DMS153 treated with DMSO at 0.1 percent for 48 hours (cell line): ENCODE measurements around the gene UMAD1.
"Not testable (repeated sequence)": the region's sequence is repeated elsewhere in the genome, so short reads cannot be mapped to it uniquely, and the experiment has no call there.

Experiments used
- DNase-seq: peaks from one replicate; lab custom pipeline; 2025; ENCODE audit not compliant: unreplicated experiment; lab: John Stamatoyannopoulos, UW

The UMAD1 gene

DNA sequence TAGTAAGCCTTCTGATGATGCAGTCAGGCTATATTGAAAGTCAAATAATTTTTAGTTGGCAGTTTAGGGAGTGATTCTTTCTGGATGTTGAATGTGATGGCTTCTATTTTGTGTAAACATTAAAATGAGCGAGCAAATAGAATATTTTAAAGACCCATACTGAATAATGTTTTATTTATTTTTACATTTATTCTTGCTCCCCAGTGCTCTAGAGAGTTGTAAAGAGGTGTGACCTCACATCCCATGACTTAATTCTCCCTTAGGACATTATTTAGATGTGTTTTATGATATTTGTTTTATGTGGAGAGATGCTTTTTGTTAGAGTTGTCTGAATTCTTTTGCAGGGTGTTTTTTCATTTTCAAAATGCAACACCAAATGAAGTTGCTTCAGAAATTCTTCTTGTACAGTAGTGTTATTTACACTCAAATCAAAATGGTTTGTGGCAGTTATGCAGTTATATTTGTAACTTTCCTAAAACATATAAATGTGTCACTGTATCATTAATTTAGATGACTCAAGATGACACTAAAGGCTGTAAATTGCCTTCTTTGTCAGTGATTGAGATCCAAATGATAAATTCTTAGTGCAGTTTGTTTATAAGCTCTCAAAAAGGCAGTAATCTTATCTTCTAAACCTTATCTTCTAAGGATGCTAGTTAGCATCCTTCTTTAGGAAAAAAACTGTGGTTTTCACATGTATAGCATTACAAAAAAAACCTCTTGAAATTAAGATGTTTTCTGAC, 12.4 kb downstream of the UMAD1 start:
- no peak for DNase-seq

DNA sequence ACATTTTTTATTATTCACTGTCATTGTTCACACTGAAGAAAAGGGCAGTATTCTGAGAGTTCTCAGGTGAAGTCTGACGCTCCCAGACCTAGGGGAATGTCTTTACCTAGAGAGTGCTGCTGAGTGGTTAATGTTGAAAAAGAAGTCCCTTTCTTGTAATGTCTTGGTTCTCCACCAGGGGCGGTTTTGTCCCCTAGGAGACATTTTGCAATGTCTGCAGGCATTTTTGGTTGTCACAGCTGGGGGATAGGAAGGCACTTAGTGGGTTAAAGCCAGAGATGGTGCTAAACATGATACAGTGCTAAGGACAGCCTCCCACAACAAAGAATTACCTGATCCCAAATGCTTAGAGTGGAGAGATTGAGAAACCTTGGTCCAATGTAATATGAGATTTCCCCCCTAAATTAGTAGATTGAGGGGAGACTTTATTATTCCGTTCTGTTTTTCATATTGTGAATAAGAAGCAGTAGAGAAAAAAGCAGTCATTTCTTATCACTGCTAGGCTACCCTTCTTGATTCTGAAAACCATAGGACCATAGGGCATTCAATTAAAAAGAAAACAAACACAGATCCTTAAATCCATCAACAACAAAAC, 13.1 kb downstream of the UMAD1 start:
- no peak for DNase-seq

DNA sequence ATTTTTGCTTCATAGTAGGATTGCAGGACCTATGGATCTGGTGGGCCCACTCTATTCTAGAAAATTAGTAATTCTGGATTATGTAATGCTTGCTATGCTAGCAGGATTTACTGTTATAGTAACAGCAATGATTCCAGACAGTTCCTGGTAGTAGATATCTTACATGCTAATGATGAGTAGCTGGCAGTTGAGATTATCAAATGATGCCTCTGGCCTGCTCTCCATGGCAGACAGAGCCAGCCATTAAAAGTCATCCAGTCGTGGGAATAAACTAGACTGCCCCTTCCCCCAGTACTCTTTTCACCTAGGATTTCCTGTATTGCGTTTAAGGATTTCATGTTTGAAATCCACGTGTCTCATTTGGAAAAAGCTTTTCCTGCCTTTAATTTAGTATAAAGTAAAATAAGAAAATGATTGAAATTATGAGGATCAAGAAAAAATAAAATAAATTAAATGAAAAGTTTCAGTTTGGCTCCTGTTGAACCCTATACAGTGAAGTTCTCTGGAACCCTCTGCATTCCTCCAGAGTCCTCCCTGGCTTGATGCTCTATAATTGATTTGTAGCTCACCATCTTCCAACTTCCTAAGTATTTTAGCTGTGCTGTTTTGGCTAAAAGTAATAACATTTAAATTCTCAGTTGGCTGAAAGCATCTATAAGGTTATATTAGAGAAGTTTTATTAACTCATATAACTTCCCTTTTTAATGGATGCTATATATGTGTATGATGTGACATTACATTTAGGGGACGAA, 14.6 kb downstream of the UMAD1 start:
- DNase-seq = no peak

DNA sequence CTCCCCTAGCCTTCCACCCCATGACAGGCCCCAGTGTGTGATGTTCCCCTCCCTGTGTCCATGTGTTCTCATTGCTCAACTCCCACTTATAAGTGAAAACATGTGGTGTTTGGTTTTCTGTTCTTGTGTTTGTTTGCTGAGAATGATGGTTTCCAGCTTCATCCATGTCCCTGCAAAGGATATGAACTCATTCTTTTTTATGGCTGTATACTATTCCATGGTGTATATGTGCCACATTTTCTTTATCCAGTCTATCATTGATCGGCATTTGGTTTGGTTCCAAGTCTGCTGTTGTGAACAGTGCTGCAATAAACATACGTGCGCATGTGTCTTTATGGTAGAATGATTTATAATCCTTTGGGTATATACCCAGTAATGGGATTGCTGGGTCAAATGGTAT, 15.9 kb downstream of the UMAD1 start:
- DNase-seq = not testable (repeated sequence)

DNA sequence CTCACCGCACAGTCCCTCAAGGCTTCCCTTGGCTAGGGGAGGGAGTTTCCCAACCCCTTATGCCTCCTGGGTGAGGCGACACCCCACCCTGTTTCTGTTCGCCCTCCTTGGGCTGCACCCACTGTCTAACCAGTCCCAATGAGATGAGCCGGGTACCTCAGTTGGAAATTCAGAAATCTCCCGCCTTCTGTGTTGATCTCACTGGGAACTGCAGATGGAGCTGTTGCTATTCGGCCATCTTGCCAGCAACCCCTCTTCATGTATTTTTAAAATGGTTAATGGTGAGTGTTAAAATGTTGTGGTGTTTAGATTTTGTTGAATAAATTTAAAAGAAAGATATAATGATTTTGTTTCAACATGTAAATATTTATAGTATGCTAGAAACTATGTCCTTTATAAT, 22.0 kb downstream of the UMAD1 start:
- DNase-seq = peak; percentile 85

DNA sequence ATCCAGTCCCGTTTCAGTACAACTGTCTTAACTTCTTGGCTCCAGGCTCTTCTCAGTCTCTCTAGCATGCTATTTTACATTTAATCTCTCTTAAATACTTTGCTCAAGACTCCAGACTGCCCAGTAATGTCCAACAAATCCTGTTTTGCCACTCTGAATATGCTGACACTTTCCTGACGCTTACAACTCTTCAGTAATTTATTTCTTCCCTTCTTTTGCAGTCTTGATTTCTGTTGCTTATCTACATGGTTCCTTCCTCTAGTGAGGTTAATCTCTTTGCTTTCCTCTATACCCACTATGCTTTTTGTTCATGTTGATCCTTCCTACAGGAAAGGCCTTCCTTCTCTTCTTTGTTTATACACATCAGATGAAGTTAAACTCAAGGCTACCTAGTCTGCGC, 23.7 kb downstream of the UMAD1 start:
- DNase-seq = no peak

DNA sequence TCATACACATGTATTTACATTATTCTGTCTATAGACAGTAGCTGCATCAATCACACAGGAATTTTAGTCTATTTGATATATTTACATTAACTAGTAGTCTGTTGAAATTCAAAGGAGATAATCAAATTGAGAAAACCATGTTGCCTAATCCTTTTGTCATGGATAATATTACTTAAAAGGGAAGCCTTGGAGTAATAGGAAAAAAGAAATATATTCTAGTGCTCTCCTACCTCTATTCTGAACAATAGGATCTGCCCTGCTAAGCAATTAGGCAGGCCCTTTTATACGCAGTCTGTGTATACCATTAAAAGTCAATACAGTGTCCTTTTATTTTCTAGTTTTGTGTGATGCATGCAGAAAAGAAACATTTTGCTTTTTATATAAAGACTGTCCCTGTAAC, 24.5 kb downstream of the UMAD1 start:
- DNase-seq = no peak

DNA sequence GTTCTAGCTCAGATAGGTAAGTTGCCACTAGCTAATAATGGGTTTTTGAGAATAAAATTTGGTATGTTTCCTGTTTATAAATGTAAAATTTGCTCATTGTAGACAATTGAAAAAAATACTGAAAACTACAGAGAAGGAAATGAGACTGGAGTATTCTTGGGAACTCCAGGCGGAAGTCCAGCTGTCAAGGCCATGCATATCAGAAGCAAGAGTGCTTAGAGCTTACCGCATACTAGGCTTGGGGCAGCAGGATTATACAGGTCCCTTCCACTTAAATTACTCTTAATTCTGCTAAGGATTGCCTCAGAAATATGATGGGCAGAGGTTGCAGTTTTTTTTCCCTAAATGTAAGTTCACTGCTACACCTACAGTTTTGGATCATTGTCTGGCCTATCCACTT, 26.6 kb downstream of the UMAD1 start:
- no peak for DNase-seq

DNA sequence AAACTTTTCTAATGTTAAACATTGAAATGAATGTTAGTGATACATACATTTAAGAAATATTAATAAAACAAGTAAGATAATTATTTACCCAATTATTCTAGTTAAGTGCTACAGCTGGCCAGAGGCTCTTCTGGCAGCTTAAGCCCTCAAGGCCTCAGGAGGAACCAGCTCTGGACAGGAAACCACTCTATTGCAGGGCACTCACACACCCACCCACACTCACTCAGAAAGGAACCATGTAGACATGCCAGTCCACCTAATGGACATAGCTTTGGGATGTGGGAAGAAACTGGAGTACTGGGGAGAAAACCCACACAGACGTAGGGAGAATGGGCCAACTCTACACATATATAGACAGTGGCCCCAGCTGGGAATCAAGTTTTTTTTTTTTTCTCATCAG, 28.2 kb downstream of the UMAD1 start:
- DNase-seq = no peak

DNA sequence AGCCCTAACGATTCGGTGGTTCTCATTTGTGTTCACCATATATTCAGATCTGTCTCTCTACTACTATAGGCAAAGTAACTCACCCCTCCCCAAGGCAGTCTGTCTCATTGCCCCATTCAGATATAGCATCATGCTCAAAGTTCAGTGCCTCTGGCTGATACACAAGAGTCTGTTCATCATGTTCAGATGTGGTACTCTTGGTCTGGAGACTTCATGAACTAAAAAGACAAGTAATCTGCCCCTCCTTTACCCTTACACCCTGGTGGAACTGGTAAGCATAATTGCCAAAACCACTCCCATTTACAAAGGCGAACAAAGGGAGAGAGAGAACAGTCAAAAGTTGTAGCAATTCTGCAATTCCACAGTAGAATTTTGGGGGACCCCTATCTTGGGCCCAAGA, 29.9 kb downstream of the UMAD1 start:
- no peak for DNase-seq

DNA sequence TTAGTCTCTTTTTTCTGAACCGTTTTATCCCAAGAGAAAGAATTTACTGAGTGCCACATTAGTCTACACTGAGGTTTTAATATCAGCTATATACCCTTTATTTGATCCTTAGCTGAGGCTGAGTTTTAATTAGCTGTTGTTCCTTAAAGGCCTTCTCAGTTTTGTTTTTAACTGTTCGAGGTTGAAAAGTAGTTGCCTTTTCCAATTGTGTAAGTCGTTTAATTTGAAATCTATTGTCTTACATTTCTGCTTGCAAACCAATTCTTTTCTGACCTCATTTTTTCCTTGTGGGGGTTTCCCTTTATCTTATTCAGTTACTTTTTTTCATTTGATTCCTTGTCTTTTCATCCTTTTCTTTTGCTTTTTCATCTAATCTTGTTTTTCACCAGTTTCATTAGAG, 30.8 kb downstream of the UMAD1 start:
- no peak for DNase-seq

DNA sequence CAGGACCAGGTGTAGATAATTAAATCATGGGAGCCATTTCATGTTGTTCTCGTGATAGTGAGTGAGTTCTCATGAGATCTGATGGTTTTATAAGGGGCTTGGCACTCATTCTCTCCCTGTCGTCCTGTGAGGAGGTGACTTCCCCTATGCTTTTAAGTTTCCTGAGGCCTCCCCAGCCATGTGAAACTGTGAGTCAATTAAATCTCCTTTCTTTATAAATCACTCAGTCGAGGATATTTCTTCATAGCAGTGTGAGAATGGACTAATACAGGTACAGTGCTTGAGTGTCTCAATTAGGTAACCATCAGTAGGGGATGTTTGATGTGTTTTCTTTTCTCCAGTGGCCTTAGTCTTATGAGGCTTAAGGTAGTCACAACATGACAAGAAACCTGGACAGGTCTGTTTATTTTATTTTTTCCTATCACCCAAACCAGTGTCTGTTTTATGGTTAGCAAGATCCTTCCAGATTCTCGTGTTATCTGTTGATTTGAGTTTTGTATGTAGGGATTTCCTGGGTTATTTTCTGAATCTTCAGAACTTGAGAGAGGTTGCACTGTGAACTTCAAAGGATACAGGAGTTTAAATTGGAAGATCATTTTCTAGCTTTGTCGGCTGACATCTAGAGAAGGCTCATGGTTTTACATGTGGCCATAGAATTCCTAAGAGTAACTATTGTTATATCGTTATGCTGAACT, 32.1 kb downstream of the UMAD1 start:
- no peak for DNase-seq

DNA sequence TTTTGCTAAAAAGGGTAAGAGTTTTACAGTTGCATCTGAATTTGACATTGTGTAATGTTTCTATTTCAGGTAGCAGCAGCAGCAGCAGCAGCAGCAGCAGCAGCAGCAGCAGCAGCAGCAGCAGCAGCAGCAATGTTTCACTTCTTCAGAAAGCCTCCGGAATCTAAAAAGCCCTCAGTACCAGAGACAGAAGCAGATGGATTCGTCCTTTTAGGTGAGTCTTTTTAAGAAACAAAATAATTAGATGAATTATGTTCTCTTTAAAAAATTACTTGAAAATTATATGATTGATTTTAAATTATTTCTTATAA, 32.6 kb downstream of the UMAD1 start:
- DNase-seq = no peak

DNA sequence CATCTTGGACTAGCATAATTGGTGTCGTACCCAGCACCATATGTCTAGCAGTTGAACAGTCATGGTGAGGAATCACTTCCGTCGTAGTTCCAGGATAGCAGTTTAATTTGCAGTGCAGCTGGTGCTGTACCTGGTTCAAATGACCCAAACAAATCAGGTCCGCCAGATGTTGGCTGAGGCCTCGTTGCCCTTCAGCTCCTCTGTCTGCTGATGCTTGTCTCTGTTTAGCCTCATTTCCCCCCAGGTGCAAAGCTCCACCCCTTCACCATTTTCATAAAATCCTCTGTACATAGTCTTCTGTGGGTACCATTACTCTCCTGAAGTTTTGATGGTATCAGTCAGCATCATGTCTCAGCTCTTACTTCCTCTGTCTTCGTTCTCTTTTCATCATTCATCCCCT, 35.1 kb downstream of the UMAD1 start:
- DNase-seq = no peak

DNA sequence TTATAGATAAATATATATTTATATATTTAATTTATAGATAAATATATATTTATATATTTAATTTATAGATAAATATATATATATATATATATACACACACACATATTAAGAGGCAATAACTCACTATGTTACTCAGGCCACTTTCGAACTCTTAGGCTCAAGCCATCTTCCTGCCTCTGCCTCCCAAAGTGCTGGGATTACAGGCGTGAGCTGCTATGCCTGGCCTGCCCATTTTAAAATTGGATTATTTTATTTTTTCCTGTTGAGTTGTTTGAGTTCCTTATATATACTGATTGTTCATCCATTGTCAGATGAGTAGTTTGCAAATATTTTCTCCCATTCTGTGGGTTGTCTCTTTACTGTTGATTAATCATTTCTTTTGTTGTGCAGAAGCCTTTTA, 39.1 kb downstream of the UMAD1 start:
- DNase-seq = not testable (repeated sequence)

DNA sequence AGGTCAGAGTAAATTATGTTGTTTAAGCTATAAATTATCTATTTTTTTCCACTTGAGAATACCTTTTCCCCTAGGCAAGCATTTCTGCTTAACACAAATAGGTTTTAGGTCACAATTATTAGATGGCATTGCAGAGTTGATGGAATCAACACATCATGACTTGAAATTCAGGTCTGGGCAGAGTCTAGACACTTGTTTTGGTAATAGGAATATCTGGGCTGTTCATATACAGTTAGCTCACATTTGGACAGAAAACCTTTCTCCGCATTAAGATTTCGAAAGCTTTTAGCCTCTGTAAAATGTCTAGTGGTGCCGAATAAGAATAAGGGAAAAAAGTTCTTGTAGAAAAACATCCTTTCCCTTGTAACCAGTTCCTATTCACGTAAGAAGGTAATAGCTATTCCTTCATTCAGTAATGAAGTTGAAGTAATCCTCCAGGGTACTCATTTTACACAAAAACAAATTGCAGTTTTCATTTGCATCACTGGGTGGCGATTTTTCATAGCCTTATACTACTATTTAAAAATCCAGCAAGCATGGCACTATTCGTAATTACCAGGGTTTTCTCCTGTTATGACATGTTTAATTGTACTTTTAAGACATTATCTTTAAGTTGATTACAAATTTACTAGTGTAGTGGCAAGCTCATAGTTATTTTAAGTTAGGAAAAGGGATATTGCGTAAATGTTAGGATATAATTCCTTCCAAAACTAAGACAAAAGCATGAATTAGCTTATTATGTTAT, 40.8 kb downstream of the UMAD1 start:
- peak; percentile 97 for DNase-seq

DNA sequence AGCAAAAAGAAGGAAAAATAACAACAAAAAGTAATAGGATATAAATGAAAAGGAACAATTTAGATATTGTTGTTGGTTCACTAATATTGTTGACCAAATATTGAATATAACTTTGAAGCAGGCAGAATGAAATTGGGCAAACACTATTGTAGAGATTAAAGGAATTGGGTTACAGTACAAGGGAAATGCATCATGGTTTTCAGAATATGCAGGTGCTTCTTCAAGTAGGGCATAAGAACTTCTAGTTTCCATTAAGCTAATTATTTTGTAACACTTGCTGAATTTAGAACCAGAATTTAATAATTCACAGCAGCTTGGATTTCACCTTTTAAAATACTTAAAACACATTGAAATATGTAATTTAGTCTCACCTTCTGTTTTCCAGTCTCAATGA, 41.4 kb downstream of the UMAD1 start:
- no peak for DNase-seq

DNA sequence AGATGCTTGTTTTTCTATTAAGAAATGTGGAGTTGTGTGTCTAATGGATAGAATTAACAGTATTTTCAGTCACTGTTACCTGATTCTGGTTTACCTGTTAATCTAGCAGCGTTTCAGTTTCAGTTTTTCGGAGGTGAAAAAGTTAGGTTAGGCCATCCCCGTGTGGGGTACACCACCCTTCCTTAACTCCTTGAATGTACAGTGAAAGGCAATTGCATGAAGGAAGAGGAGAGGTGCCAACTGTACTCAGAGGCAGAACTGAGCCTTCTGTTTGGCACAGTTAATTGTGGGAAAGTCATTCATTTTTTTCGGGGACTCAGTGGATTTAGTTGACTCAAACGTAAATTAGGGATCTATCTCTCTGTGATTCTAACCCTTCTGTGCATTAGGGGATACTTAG, 42.3 kb downstream of the UMAD1 start:
- no peak for DNase-seq

DNA sequence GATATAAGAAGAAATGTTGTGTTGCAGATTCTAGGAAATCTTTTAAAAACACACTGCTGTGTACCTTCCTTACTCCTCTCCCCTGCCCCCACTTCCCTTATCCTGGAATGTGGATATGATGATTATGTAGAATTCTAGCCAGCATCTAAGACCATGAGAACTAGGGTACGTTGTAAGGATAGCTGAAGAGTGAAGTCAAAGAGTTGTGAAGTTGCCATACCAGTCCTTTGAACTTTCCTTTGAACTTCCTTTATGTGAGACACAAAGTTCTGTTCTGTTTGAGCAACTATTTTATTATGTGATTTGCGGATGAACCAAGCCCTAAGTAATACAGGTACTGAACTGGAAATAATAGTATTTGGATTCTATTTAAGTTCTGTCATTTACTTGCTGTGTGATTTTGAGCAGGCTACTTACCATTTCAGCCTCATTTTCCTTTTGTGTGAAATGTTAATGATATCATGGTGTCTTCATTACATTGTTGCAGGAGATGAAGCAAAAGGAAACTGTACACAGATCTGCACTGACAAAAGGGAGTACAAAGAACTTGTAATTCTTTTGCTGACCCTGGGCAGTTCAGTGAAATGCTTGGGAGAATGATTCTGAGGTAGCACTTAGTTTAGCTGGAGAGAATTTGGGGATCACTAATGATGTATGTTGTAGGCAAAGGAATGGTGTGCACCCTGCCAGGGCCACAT, 46.4 kb downstream of the UMAD1 start:
- DNase-seq = no peak

DNA sequence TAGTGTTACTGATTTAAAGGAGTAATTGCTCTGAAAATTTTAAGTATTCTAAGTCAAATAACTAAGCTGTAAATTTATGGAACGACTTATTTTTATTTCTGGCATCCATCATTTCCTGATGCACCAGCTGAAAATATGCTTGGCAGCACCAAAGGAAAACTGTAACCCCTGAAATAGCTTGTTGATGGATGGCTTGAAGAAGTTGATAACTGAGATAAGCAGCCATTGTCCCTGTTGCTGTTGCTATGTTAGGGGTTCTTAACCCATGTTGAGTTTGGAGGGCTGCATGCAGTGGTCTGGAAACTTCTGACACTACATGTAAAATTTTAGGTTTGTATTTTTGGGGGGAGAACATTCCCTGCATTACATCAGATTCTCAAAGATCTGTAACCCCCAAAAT, 47.2 kb downstream of the UMAD1 start:
- no peak for DNase-seq

DNA sequence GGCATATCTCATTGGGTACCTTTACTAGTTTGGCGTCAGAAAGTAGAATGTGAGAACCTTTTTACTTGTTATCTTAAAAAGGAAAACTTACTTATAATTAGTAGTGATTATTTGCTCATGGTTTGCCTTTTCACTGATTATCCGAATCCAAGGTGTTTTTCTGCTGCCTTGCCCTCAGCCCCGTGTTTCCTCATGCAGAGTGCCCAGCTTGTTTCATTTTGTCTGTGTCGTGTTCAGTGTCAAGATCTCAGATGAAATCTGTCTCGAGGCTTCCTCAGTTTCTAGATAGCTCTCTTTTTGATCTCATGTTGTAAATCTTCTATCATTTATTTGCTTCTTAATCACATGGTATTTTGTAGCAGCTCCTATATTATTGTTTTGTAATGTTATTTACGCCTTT, 47.8 kb downstream of the UMAD1 start:
- DNase-seq = no peak
